ENCODE measurements around the gene TENM4. TPM values are rescaled to one million over a fixed set of nuclear protein-coding genes. Genes with fewer than 3 reads are reported as not detected.

The TENM4 gene
- total RNA-seq, 4 donors from 2014 or later, result 31.4 to 44.5 (median 38.0) TPM

GRCh38 chr11:78717041-78717440, 723.8 kb downstream of the TENM4 start:
- Histone ChIP-seq H3K4me3 (no peak overlapping the region), H3K9me3 (no peaks in the 10 kb centered on the region), H3K27ac (no peak overlapping the region), H3K4me1 (no peaks in the 10 kb centered on the region), H3K36me3 (no peaks in the 10 kb centered on the region), H3K27me3 (no peaks in the 10 kb centered on the region)
- no peak for DNase-seq (ENCODE audit: low spot score in 2 of 2)
- TF ChIP-seq EP300 (IDR thresholded peaks at IDR 0.05) (no peak), POLR2AphosphoS5 (IDR thresholded peaks at IDR 0.05) (no peak)
- TF ChIP-seq, protein P1, sequence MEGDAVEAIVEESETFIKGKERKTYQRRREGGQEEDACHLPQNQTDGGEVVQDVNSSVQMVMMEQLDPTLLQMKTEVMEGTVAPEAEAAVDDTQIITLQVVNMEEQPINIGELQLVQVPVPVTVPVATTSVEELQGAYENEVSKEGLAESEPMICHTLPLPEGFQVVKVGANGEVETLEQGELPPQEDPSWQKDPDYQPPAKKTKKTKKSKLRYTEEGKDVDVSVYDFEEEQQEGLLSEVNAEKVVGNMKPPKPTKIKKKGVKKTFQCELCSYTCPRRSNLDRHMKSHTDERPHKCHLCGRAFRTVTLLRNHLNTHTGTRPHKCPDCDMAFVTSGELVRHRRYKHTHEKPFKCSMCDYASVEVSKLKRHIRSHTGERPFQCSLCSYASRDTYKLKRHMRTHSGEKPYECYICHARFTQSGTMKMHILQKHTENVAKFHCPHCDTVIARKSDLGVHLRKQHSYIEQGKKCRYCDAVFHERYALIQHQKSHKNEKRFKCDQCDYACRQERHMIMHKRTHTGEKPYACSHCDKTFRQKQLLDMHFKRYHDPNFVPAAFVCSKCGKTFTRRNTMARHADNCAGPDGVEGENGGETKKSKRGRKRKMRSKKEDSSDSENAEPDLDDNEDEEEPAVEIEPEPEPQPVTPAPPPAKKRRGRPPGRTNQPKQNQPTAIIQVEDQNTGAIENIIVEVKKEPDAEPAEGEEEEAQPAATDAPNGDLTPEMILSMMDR (IDR thresholded peaks at IDR 0.05), result no peak

DNA sequence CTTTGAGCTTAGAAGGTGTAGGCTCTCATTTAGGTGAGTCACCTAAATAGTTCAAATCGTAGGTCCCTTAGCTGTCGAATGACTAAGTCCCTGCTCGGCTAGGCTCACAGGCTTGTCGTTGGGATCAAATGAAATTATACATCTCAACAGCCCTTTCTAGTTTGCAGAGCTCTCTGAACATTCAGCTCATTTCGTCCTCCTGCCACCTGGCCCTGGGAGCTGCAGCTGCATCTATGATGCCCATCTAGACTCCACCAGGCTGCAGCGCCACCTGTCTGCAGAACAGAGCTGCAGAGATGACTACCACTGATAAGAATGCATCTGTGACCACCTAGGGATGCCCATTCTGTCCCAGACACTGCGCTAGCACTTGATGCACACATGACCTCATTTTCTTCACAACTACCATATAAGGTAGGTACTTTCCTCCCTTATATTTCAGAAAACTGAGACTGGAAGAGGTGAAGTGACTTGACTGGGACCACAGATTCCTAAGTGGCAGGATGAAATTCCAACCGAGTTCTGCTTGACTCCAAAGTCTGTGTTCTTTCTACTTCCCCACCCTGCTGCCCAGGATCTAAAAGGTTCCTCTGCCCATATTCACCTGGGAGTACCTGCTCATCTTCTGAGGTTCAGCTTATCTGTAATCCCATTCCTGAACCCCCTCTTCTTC, 725.1 kb downstream of the TENM4 start:
- TF ChIP-seq, protein P1 (IDR thresholded peaks at IDR 0.05), result peak; percentile 14 to 44
- TF ChIP-seq POLR2A (IDR thresholded peaks at IDR 0.05), result no peak
- no peak for DNase-seq (ENCODE audit: low spot score in 2 of 2)
- Histone ChIP-seq H3K27ac (no peak overlapping the region), H3K4me3 (no peak overlapping the region), H3K9me3 (no peaks in the 10 kb centered on the region), H3K27me3 (no peaks in the 10 kb centered on the region), H3K4me1 (no peaks in the 10 kb centered on the region), H3K36me3 (no peaks in the 10 kb centered on the region)
- 49% methylated on average over 8 of the region's 8 CpGs for WGBS

GRCh38 chr11:78714539-78714938, 726.3 kb downstream of the TENM4 start:
- H3K36me3 ChIP-seq, result no peaks in the 10 kb centered on the region
- H3K27ac ChIP-seq, result no peak overlapping the region
- no peak for TF ChIP-seq EP300 (IDR thresholded peaks at IDR 0.05)
- H3K9me3 ChIP-seq, result no peaks in the 10 kb centered on the region
- DNase-seq (ENCODE audit: low spot score in 2 of 2), result no peak
- 40% methylated on average over 3 of the region's 3 CpGs for WGBS
- H3K4me1 ChIP-seq, result no peaks in the 10 kb centered on the region
- no peaks in the 10 kb centered on the region for H3K27me3 ChIP-seq
- H3K4me3 ChIP-seq, result no peak overlapping the region

GRCh38 chr11:78711735-78712134, 729.1 kb downstream of the TENM4 start:
- no peaks in the 10 kb centered on the region for H3K36me3 ChIP-seq
- no peaks in the 10 kb centered on the region for H3K9me3 ChIP-seq
- TF ChIP-seq POLR2A (IDR thresholded peaks at IDR 0.05) (no peak), POLR2AphosphoS5 (IDR thresholded peaks at IDR 0.05) (no peak), EP300 (IDR thresholded peaks at IDR 0.05) (no peak)
- TF ChIP-seq, protein P1 (IDR thresholded peaks at IDR 0.05), result no peak
- no peak overlapping the region for H3K4me3 ChIP-seq
- WGBS, result 96% methylated on average over 3 of the region's 3 CpGs
- no peak for DNase-seq (ENCODE audit: low spot score in 2 of 2)
- no peaks in the 10 kb centered on the region for H3K4me1 ChIP-seq
- no peak overlapping the region for H3K27ac ChIP-seq
- no peaks in the 10 kb centered on the region for H3K27me3 ChIP-seq

- Histone ChIP-seq H3K9me3 (no peaks in the 10 kb centered on the region), H3K4me3 (no peak overlapping the region), H3K27ac (no peak overlapping the region), H3K4me1 (no peaks in the 10 kb centered on the region), H3K36me3 (no peaks in the 10 kb centered on the region), H3K27me3 (no peaks in the 10 kb centered on the region)
- no peak for DNase-seq (ENCODE audit: low spot score in 2 of 2)
- 87% methylated on average over 4 of the region's 4 CpGs for WGBS
- no peak for TF ChIP-seq POLR2AphosphoS5 (IDR thresholded peaks at IDR 0.05)
- no peak for TF ChIP-seq POLR2A (IDR thresholded peaks at IDR 0.05)
- no peak for TF ChIP-seq EP300 (IDR thresholded peaks at IDR 0.05)
- TF ChIP-seq, protein P1 (IDR thresholded peaks at IDR 0.05), result no peak
These were observed 730.4 kb downstream of the TENM4 start for GRCh38 chr11:78710417-78710816.

- 36% methylated on average over 6 of the region's 6 CpGs for WGBS
- no peaks in the 10 kb centered on the region for H3K9me3 ChIP-seq
- no peak for DNase-seq (ENCODE audit: low spot score in 2 of 2)
These were observed 732.4 kb downstream of the TENM4 start for GRCh38 chr11:78708388-78708787.

More at GRCh38 chr11:78708388-78708787, 732.4 kb downstream of the TENM4 start:
- H3K27me3 ChIP-seq, result no peaks in the 10 kb centered on the region
- H3K4me3 ChIP-seq, result no peak overlapping the region
- TF ChIP-seq POLR2AphosphoS5 (IDR thresholded peaks at IDR 0.05) (no peak), EP300 (IDR thresholded peaks at IDR 0.05) (no peak), POLR2A (IDR thresholded peaks at IDR 0.05) (no peak)
- TF ChIP-seq, protein P1 (IDR thresholded peaks at IDR 0.05), result no peak
- no peaks in the 10 kb centered on the region for H3K36me3 ChIP-seq
- no peaks in the 10 kb centered on the region for H3K4me1 ChIP-seq
- no peak overlapping the region for H3K27ac ChIP-seq
